SK-N-SH treated with all-trans-retinoic acid at 6 μM for 48 hours (cell line): ENCODE measurements around the gene COL5A2.

Experiments
- ATAC-seq: fragments of 200-7000 bp; cut with Tn5 transposase; 3 replicates; pipeline ENCODE4 v1.9.1; 2020; ENCODE audit warnings: mild to moderate bottlenecking, moderate library complexity
- ARNTL ChIP-seq: fragments of 450-650 bp; formaldehyde crosslinking; IDR thresholded peaks from 2 replicates; pipeline ENCODE4 v1.5.0; 2020; ENCODE audit warnings: low read depth, mild to moderate bottlenecking, moderate library complexity, borderline replicate concordance
- BACH2 ChIP-seq: fragments of 250-450 bp; sonication (Bioruptor Pico); IDR thresholded peaks from 2 replicates; pipeline ENCODE4 v1.9.0; 2021; ENCODE audit warnings: mild to moderate bottlenecking, borderline replicate concordance
- CREB5 ChIP-seq: fragments of 250-450 bp; sonication (Bioruptor Pico); IDR thresholded peaks from 2 replicates; pipeline ENCODE4 v1.5.1; 2020; ENCODE audit warnings: low read depth, mild to moderate bottlenecking, moderate library complexity
- CSDC2 ChIP-seq: fragments of 250-450 bp; sonication (Bioruptor Pico); IDR thresholded peaks from 2 replicates; pipeline ENCODE4 v1.5.0; 2020; ENCODE audit warnings: mild to moderate bottlenecking, moderate library complexity
- ESRRG ChIP-seq: fragments of 250-450 bp; sonication (Bioruptor Pico); IDR thresholded peaks from 2 replicates; pipeline ENCODE4 v1.6.1; 2021; ENCODE audit warnings: mild to moderate bottlenecking
- GLIS3 ChIP-seq: fragments of 250-450 bp; sonication (Bioruptor Pico); IDR thresholded peaks from 2 replicates; pipeline ENCODE4 v1.5.0; 2020; ENCODE audit warnings: mild to moderate bottlenecking, moderate library complexity
- ISL1 ChIP-seq: fragments of 250-450 bp; sonication (Bioruptor Pico); IDR thresholded peaks from 2 replicates; pipeline ENCODE4 v2.1.2; 2022; ENCODE audit warnings: mild to moderate bottlenecking, moderate library complexity
- OSR1 ChIP-seq: fragments of 250-450 bp; sonication (Bioruptor Pico); IDR thresholded peaks from 2 replicates; pipeline ENCODE4 v1.8.0; 2022; ENCODE audit warnings: moderate library complexity, mild to moderate bottlenecking, inconsistent platforms
- PATZ1 ChIP-seq: fragments of 250-450 bp; sonication (Bioruptor Pico); IDR thresholded peaks from 2 replicates; pipeline ENCODE4 v1.8.0; 2020; ENCODE audit warnings: mild to moderate bottlenecking, moderate library complexity, borderline replicate concordance
- POU6F1 ChIP-seq: fragments of 250-450 bp; sonication (Bioruptor Pico); IDR thresholded peaks from 2 replicates; pipeline ENCODE4 v1.8.0; 2021; ENCODE audit warnings: low read depth, mild to moderate bottlenecking, moderate library complexity, borderline replicate concordance
- PPARA ChIP-seq: fragments of 250-450 bp; sonication (Bioruptor Pico); IDR thresholded peaks from 2 replicates; pipeline ENCODE4 v1.5.0; 2020; ENCODE audit warnings: mild to moderate bottlenecking, borderline replicate concordance
- RARB ChIP-seq: fragments of 250-450 bp; sonication (Bioruptor Pico); IDR thresholded peaks from 2 replicates; pipeline ENCODE4 v1.8.0; 2021; ENCODE audit warnings: mild to moderate bottlenecking, moderate library complexity
- SNAI2 ChIP-seq: fragments of 250-450 bp; sonication (Bioruptor Pico); IDR thresholded peaks from 2 replicates; pipeline ENCODE4 v1.5.0; 2020; ENCODE audit warnings: mild to moderate bottlenecking, moderate library complexity
- TCF4 ChIP-seq: fragments of 250-450 bp; sonication (Bioruptor Pico); IDR thresholded peaks from 2 replicates; pipeline ENCODE4 v1.8.0; 2021; ENCODE audit warnings: mild to moderate bottlenecking, moderate library complexity, borderline replicate concordance
- TOX ChIP-seq: fragments of 250-450 bp; sonication (Bioruptor Pico); IDR thresholded peaks from 2 replicates; pipeline ENCODE4 v1.8.0; 2021; ENCODE audit warnings: mild to moderate bottlenecking, moderate library complexity, borderline replicate concordance
- ZC3H10 ChIP-seq: fragments of 250-450 bp; sonication (Bioruptor Pico); IDR thresholded peaks from 2 replicates; pipeline ENCODE4 v1.5.1; 2021; ENCODE audit warnings: mild to moderate bottlenecking, moderate library complexity
- ZFP3 ChIP-seq: fragments of 250-450 bp; sonication (Bioruptor Pico); IDR thresholded peaks from 2 replicates; pipeline ENCODE4 v1.5.0; 2020; ENCODE audit warnings: mild to moderate bottlenecking, moderate library complexity
- ZFP30 ChIP-seq: fragments of 450-650 bp; formaldehyde crosslinking; IDR thresholded peaks from 2 replicates; pipeline ENCODE4 v1.5.0; 2022; ENCODE audit warnings: mild to moderate bottlenecking, moderate library complexity
- ZNF565 ChIP-seq: fragments of 450-650 bp; formaldehyde crosslinking; conservative IDR thresholded peaks from 2 replicates; pipeline ENCODE4 v1.5.0; 2020; ENCODE audit warnings: low read depth, mild to moderate bottlenecking, moderate library complexity
- ZNF70 ChIP-seq: fragments of 450-650 bp; formaldehyde crosslinking; IDR thresholded peaks from 2 replicates; pipeline ENCODE4 v1.5.0; 2020; ENCODE audit warnings: mild to moderate bottlenecking, moderate library complexity
- ZNF8 ChIP-seq: fragments of 450-650 bp; formaldehyde crosslinking; IDR thresholded peaks from 2 replicates; pipeline ENCODE4 v1.5.0; 2020; ENCODE audit warnings: mild to moderate bottlenecking, moderate library complexity
- TF ChIP-seq, protein P1 (sequence below): fragments of 250-450 bp; sonication (Bioruptor Pico); IDR thresholded peaks from 2 replicates; pipeline ENCODE4 v1.5.1; 2021; ENCODE audit warnings: mild to moderate bottlenecking, moderate library complexity
- TF ChIP-seq, protein P2 (sequence below): fragments of 250-450 bp; sonication (Bioruptor Pico); IDR thresholded peaks from 2 replicates; pipeline ENCODE4 v1.5.0; 2020; ENCODE audit warnings: mild to moderate bottlenecking, moderate library complexity

Gene COL5A2

DNA sequence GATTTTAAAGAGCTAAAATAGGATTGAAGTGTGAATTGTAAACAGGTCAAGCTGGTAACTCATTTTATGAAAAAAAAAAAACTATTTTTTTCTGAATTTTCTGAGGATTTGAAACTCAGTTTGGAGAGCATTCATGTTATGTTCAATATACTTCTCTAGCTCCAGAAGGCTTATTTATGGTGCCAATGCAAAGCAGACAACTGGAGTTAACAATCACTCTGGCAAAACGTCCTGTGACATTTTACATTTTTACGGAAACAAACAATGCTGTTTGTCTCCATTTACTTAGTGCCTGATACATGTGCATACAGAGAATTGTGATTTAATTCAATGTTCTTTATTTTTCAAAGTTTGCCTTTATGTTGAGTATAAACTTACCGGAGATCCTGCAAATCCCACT, 96.0 kb downstream of the COL5A2 start:
- ATAC-seq: no peak
- TF ChIP-seq POU6F1 (CRISPR knock-in tag) (no peak), ZC3H10 (CRISPR knock-in tag) (no peak), ESRRG (CRISPR knock-in tag) (no peak)

- peak; percentile 29 for ATAC-seq
- TF ChIP-seq POU6F1 (CRISPR knock-in tag): no peak
- TF ChIP-seq ESRRG (CRISPR knock-in tag): no peak
- TF ChIP-seq ZFP30 (CRISPR knock-in tag): no peak
- TF ChIP-seq TOX: peak; percentile 43; the same call in 1 of the 2 replicates
- peak; percentile 56; the same call in 1 of the 2 replicates for TF ChIP-seq CSDC2
- TF ChIP-seq ZNF565: no peak
- TF ChIP-seq OSR1: no peak
- TF ChIP-seq, protein P1, sequence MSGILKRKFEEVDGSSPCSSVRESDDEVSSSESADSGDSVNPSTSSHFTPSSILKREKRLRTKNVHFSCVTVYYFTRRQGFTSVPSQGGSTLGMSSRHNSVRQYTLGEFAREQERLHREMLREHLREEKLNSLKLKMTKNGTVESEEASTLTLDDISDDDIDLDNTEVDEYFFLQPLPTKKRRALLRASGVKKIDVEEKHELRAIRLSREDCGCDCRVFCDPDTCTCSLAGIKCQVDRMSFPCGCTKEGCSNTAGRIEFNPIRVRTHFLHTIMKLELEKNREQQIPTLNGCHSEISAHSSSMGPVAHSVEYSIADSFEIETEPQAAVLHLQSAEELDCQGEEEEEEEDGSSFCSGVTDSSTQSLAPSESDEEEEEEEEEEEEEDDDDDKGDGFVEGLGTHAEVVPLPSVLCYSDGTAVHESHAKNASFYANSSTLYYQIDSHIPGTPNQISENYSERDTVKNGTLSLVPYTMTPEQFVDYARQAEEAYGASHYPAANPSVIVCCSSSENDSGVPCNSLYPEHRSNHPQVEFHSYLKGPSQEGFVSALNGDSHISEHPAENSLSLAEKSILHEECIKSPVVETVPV (CRISPR knock-in tag): no peak
- TF ChIP-seq TCF4: no peak
- TF ChIP-seq, all 23 proteins: peak for 2
Observed at GRCh38 chr2:189083106-189083505, 96.5 kb downstream of the COL5A2 start.

DNA sequence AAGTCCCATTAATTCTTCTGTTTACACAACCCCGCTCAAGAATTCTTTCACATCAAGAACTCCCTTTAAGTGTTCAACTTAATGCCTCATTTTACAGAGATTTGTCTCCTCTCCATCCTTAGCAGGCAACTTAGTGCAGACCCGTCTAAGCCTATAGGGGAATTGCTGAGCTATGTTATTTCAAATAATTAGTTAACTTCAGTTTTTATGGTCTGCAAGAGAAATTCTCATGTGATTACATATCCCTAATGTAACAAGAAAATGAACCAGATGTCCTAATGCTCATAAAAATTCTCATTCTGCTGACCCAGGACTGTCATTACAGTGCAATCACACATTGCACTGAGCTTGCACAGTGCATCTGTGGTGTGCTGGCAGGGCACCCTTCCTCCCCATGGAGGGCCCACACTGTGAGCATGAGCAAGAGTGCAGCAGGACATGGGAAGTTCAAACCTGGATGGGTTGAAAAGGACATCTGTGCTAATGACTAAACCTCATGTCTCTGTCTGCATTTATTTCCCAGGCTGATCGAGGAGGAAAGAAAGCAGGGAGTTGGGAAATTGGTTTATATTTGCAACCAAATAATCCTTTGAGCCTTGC, 97.1 kb downstream of the COL5A2 start:
- ATAC-seq: peak; percentile 94
- TF ChIP-seq ISL1 (CRISPR knock-in tag) (peak; percentile 95), SNAI2 (CRISPR knock-in tag) (peak; percentile 79; the same call in 1 of the 2 replicates), PPARA (no peak), ZNF70 (CRISPR knock-in tag) (no peak), TCF4 (peak; percentile 85), OSR1 (no peak), GLIS3 (CRISPR knock-in tag) (no peak), PATZ1 (peak; percentile 77), ESRRG (CRISPR knock-in tag) (no peak), CSDC2 (0 out of 2 replicates have a peak, but pooled peaks have one; percentile 45), ARNTL (CRISPR knock-in tag) (no peak), ZFP3 (CRISPR knock-in tag) (no peak), TOX (peak; percentile 57; the same call in 1 of the 2 replicates), ZNF8 (0 out of 2 replicates have a peak, but pooled peaks have one; percentile 12), POU6F1 (CRISPR knock-in tag) (no peak), ZNF565 (no peak), RARB (CRISPR knock-in tag) (peak; percentile 67; the same call in 1 of the 2 replicates), BACH2 (CRISPR knock-in tag) (no peak), CREB5 (CRISPR knock-in tag) (peak; percentile 88), ZC3H10 (CRISPR knock-in tag) (no peak)
- TF ChIP-seq, protein P1 (CRISPR knock-in tag): no peak
- TF ChIP-seq, protein P2, sequence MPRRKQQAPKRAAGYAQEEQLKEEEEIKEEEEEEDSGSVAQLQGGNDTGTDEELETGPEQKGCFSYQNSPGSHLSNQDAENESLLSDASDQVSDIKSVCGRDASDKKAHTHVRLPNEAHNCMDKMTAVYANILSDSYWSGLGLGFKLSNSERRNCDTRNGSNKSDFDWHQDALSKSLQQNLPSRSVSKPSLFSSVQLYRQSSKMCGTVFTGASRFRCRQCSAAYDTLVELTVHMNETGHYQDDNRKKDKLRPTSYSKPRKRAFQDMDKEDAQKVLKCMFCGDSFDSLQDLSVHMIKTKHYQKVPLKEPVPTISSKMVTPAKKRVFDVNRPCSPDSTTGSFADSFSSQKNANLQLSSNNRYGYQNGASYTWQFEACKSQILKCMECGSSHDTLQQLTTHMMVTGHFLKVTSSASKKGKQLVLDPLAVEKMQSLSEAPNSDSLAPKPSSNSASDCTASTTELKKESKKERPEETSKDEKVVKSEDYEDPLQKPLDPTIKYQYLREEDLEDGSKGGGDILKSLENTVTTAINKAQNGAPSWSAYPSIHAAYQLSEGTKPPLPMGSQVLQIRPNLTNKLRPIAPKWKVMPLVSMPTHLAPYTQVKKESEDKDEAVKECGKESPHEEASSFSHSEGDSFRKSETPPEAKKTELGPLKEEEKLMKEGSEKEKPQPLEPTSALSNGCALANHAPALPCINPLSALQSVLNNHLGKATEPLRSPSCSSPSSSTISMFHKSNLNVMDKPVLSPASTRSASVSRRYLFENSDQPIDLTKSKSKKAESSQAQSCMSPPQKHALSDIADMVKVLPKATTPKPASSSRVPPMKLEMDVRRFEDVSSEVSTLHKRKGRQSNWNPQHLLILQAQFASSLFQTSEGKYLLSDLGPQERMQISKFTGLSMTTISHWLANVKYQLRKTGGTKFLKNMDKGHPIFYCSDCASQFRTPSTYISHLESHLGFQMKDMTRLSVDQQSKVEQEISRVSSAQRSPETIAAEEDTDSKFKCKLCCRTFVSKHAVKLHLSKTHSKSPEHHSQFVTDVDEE (CRISPR knock-in tag): peak; percentile 38; the same call in 1 of the 2 replicates
